Measurements from ENCODE around the gene TMEM175.
"Not testable (repeated sequence)": the region's sequence is repeated elsewhere in the genome, so short reads cannot be mapped to it uniquely, and the experiment has no call there.

TMEM175 gene

DNA sequence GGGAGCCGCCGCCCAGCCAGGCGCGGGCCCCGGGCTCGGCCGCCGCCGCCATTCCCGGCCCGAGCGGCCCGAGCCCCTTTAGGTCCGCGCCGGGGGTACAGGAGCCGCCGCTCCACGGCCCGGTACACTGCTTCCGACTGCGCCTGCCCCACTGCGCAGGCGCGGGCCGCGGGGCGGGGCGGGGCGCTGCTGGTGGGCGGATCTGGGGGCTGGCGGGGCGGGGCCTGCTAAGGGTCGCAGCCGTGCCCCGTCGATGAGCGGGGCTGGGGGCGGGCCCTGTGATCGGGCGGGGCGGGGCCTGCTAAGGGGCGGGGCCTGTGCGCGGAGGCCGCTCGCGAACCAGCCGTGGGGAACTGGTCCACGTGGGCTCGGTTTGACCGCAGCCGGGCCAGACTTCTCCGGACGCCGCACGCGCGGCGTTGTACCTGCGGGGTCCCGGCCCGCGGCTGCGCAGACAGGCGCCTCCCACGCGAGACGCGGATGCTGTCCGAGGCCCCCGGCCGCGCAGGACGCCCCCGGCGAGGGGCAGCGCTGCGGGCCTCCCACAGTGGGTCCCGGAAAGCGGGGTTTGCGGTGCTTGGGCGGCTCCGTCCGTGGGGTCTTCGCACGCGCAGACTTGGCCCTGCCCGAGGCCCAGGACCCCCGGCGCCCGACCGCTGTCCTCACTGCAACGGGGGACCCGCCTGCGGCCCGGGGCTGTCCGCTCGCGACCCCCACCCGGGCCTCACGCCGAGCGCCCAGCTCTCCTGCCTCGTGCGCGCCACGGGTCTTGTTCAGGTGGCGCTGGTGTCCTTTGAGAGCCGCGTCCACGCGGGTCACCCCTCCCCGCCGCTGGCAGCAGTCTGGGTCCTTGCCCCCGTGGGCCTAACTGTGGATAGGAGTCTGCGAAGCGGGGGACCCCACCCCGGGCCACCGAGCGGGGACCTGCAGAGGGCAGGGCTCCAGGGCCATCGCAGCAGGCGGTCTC, 41.5 kb downstream of the TMEM175 start, which contains the start of gene DGKQ:
Gene DGKQ, minus strand, starts transcription at position 139 of the 967 bp plus-strand sequence. Its CDS starts 87 bp downstream, at position 52.
- DNase-seq = peak; percentile 61

DNA sequence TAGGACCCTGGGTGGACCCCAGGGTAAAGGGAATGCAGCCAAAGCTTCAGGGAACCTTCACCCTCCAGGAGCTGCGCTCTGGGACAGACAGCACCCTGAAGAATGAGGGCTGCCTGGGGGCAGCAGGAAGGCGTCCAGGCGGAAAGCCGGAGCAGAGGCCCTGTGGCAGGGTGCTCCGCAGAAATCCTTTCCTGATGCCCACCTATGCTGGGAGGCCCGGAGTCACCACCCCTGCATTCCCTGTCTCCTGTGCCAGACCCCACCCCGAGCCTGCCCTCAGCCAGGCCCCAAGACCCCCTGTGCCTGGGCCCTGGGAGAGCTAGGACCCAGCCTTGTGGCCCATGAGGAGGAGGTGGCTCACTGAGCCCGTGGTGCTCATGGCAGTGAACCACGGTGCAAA, 42.4 kb downstream of the TMEM175 start:
- DNase-seq = no peak

DNA sequence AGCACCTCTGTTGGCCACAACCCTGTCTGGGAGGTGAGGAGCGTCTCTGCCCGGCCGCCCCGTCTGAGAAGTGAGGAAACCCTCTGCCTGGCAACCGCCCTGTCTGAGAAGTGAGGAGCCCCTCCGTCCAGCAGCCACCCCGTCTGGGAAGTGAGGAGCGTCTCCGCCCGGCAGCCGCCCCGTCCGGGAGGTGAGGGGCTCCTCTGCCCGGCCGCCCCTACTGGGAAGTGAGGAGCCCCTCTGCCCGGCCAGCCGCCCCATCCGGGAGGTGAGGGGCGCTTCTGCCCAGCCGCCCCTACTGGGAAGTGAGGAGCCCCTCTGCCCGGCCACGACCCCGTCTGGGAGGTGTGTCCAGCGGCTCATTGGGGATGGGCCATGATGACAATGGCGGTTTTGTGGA, 43.8 kb downstream of the TMEM175 start:
- DNase-seq = not testable (repeated sequence)

DNA sequence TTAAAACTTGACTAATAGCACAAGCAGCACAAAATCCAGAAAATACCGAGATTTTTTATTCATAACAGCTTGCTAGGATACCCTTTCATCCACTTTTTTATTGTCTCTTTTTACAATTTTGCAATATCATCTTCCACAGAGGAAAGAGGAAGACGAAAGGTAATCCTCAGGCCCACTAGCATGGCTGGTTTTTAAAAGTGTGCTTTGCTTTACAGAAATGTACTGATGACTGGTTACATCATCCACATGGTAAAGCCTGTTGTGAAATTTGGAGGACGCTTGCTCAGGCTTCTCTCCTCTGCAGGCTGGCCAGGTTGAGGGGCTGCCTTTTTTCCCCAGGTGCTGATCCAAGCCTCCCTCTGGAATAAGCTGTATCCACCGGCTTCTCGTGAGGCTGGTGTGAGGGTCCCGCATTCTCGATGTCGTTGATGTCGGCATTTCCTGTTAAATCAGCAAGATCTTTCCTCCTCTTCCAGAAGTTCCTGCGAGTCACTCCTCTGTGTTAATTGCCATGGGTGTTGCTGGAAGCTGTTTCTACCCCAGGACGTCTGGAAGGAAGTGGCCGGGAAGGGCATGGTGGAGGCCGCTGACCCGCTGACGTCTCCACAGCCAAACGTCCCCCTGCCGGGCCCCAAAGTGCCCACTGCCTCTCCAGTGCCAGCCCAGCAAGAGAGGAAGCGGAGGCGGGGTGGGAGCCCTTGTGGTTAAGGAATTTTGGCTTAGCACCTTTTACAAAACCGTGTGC, 46.9 kb downstream of the TMEM175 start:
- no peak for DNase-seq

DNA sequence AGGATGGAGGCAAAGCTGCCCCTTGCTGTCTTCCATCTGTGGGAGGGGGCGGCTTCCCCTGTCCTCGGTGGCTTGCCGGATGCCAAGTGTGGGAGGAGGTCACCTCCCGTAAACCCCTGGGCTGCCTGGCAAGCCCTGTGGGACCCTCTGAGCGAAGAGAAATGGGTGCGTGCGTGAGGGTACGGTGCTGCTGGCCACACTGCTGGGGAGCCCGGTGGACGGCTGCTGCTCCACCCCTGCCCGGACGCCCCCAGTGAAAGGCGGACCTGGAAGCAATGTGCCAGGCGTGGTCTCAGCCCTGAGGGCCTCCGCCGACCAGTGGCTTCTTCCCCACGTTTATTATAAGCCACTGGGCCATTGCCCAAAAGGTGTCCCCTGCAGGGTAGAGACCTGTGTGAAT, 50.0 kb downstream of the TMEM175 start:
- no peak for DNase-seq

DNA sequence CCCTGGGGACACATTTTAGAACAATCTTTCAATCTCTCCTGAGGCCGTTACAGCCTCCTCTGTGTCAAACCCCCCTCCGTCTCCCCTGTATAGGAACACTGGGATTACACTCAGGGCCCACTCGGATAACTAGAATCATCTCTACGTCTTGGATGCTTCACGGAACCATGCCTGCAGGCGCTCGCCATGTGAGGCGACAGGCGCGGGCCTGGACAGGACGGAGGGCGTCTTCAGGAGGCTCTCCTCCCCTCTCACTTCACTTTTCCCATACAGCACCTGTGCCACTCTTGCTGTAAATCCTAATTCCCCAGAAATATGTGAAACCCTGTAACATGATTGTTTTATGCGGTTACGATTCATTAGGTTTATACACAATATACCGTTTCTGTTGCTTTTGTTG, 50.6 kb downstream of the TMEM175 start:
- no peak for DNase-seq

DNA sequence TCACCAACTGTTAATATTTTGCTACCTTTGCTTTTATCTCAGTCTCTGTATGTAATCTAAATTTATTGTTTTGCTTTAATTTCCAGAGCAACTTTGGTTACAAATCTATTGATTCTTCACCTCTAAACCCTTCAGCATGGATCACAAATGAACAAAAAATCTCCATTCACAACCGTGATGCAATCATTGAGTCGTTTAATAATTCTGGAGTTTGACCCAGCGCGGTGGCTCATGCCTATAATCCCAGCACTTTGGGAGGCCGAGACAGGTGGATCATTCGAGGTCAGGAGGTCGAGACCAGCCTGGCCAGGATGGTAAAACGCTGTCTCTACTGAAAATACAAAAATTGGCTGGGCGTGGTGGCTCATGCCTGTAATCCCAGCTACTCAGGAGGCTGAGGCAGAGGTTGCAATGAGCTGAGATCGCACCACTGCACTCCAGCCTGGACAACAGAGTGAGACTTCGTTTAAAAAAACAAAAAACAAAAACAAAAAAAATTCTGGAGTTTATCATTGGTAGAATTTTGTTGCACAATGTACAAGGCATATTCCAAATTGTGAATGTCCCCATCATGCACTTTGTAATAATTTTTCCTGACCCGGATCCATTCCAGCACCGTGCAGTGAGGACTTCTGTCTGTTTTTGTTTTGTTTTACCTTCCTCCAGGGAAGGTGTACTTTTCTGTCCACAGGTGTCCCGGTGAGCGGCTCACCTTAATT, 52.2 kb downstream of the TMEM175 start:
- DNase-seq = no peak

DNA sequence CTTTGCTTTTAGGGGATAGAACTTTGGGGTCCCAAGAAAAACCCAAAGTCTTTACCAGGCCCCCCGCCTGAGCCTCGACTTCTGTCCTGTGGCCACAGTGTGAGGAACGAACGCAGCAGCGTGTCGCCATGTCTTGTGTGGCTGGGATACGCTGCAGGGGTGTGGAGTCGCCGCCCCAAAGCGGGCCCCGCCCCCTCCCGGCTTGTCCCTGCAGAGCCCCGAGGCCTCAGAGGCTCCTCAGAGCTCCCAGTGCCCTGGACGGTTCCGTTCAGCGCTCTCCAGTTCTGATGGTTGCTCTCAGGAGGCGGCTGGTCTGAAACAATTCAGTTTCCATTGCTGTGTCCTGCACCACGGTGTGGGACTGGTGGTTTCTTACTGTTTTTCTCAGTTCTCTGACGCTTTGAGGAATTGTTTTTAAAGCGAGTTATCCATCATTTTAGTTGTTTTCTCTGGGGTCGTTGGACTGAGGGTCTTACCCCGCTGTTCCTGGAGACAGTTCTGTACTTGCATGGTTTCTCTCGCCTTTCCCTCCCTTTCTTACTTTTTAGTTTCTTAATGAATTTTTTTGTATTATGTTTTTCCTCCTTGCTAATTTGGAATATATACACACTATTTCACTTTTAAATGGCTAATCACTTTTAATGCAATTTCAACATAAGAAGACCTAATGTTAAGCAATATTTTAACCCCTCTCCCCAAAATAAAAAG, 53.0 kb downstream of the TMEM175 start:
- DNase-seq = no peak

DNA sequence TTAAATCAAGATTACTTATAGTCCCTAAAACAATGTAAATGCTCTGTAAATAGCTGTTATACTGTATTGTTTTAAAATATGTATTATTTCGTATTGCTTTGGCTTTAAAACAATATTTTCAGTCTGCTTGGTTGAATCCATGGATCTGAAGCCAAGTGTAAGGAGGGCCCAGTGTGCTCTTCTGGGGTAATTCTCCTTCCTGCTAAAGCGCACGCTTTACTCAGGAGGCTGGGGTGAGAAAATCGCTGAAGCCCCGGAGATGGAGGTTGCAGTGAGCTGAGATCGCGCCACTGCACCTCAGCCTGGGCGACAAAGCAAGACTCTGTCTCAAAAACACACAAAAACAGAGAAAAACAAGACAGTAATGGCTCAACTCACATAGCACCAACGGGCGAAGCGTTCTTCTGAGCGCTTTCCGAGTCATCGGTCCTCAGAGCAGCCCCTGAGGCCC, 54.2 kb downstream of the TMEM175 start:
- DNase-seq = peak; percentile 55

DNA sequence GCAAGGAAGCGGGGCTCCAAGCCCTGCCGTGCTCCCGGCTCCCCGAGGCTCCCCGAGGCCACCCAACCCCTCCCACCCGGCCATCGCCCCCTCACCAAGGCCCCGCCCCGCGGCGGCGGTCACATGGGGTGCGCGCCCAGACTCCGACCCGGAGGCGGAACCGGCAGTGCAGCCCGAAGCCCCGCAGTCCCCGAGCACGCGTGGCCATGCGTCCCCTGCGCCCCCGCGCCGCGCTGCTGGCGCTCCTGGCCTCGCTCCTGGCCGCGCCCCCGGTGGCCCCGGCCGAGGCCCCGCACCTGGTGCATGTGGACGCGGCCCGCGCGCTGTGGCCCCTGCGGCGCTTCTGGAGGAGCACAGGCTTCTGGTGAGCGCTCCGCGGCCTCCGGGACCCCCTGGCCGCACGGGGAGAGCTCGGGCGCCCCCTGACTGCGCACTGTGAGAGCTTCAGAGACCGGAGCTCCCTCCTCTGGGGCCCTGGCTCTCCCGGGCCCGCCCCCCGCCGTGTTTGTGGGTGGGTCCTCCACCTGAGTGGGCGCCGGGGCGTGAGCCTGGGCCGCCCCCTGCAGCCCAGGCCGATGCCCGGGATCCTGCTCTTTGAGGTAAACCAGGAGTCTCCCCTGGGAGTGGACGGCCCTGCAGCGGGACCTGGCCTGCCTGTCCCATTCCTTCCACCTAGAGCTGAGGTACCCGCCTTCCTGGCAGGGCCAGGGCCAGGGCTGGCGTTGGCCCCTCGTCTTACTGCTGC, 54.8 kb downstream of the TMEM175 start, which contains the start of gene IDUA:
Gene IDUA, plus strand, starts transcription at position 166 of the 745 bp plus-strand sequence. Its CDS starts 41 bp downstream, at position 207.
- peak; percentile 75 for DNase-seq

DNA sequence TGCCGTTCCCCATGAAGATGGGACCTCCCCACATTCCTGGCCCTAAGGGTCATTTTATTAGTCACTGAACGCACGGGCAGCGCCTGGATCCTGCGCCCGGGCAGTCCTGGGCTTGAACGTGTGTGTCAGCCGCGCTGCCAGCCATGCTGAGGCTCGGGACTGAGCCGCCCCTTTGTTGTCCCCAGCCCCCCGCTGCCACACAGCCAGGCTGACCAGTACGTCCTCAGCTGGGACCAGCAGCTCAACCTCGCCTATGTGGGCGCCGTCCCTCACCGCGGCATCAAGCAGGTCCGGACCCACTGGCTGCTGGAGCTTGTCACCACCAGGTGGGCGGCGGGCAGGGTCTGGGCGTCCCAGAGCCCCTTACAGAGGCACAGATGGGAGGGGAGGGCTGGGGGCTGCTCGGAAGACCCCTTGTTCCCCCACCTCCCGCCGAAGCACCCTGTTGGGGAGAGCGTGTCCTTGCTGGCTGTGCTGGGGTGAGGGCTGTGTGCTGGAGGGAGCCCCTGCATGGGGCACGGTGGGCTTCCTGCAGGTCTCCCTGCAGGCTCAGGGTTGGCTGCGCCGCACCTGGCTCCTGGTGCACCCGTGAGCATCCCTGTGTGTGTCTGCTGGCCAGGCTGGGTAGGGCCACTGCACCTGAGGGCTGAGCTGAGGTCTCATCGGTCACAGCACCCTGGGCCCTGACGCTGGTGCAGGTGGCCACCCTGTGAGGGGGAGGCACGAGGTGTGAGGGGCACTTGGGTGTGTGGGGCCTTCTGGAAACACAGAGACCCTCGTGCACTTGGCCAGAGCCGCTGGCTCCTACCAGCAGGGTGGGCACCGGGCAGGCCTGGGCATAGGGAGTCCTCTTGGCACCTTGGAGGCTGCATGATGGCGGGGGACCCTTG, 55.6 kb downstream of the TMEM175 start:
- no peak for DNase-seq

DNA sequence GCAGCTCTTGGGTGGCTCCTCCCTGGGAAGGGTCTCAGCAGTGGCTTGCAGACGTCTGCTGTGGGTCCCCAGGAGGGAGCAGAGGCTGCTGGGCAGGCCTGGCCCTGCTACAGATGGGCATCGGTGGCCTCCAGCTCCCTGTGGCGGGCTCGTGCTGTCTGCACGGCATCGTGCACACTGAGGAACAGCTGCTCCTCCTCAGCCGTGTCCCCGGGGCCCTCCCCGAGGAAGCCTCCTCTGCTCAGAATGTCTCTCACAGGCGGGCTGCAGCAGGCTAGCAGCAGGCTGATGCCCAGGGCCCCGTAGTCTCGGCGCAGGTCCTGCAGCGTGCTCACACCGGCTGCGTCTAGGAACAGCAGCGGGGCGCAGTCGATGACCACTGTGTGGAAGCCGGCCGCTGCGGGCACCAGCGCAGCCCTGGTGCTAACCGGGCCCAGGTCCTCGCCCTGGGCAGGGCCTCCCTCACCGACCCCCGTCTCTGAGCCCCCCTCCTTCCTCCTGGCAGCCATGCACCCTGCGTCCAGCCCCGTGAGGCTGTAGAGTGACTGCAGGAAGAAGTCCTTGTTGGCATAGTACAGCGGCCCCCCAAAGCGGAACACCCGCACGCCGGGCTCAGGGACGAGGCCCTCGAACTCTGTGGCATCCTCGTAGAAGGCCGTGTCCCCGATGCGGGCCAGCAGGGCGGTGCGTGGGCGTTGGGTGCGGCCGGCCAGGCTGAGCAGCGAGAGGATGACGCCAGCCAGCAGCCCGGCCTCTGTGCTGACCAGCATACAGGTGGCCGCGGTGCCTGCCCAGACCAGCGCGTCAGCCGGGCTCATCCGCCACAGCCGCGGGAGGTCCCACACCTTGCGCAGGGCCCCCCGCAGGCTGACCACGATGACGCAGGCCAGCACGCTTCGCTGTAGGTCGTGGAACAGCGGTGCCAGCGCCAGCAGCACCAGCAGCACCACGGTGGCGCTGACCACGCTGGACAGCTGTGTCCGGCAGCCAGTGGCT, 56.8 kb downstream of the TMEM175 start:
- no peak for DNase-seq

DNA sequence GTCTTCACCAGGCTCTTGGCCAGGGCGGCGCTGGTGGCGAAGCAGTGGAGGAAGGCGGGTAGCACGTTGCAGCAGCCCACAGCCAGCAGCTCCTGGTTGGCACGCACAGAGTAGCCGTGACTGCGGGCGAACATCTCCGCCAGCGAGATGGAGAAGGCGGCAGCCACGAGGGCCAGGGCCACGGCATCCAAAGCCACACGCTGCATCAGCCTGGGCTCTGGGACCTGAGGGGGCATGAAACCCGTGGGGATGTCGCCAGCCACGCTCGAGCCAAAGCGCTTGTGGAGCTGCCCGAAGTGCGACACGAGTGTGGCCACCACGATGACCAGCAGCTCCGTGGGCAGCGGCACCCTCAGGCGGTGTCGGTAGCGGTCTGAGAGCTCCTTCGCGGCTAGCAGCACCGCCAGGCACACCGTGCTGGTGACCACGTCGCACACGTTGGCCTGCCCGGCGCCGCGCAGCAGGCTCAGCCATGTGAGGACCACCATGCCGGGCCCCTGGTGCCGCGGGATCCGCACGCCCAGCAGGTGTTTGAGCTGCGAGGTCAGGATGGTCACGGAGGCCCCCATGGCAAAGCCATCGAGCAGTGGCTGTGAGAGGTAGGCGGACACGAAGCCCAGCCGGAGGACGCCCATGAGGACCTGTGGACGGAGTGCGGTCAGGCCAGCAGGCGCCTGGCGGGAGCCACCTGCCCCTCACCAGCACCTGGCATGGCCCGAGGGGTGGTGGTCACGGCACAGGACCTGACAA, 57.6 kb downstream of the TMEM175 start:
- DNase-seq = no peak

DNA sequence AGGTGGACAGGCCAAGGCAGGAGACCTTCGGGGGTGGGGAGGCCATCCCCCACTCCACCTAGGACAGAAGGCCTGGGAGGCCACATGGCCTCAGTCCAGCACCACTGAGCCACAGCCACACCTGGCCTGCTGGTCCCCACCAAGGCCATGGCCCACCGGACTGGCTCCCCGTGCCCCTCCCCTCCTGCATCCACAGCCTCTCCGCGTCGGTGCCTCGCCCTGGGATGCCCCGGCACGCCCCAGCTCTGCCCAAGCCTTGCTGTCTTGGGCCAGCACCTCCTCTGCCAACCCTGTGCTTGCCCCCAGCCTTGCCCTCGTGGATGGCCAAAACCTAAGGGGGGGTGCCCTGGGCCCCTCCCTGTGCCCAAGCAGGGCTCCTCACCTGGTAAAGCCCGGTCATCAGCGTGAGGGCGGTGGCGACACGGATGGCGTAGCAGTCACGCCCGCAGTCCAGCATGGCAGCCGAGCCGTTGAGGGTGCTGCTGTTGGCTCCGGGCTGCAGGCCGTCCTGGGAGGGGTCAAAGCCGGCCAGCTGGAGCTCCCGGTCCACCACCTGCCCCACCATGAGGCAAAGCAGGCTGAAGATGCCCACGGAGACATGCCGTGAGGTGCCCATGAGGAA, 58.6 kb downstream of the TMEM175 start:
- DNase-seq = no peak

DNA sequence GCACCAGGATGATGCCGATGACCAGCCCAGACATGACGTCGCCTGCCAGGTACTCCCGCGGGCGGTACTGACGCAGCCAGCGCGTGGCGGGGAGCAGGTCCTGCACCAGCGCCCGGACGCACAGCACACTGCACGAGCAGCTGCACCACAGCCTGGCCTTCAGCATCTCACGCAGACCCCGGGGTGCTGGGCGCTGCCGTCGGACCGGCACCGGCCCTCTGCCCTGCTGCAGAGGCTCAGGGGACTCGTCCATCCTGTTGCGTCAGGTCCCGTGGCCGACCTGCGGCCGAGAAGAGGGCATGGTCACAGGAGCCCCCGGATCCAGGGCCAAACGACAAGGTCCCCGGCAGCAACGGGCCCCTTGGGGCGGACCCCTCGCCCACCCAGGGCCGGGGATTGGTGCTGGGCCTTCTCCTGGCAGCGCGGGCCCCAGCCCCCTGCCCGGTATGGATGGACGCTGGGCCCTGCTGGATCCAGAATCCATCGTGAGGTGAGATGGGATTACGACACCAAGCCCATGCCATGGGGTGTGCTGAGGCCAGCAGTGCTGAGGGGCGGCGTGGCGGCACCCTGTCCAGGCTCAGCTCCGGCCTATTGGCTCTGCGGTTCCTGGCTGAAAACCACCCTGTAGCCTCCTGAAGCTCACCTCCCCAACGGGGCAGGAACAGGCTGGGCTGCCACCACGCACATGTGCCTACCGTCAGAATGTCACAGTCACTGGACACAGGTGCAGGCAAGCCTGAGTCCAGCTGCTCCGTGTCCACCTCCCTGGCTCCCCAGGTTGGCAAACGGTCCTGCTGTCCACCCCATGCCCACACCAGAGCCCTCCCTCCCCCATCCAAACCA, 59.4 kb downstream of the TMEM175 start:
- DNase-seq = no peak

DNA sequence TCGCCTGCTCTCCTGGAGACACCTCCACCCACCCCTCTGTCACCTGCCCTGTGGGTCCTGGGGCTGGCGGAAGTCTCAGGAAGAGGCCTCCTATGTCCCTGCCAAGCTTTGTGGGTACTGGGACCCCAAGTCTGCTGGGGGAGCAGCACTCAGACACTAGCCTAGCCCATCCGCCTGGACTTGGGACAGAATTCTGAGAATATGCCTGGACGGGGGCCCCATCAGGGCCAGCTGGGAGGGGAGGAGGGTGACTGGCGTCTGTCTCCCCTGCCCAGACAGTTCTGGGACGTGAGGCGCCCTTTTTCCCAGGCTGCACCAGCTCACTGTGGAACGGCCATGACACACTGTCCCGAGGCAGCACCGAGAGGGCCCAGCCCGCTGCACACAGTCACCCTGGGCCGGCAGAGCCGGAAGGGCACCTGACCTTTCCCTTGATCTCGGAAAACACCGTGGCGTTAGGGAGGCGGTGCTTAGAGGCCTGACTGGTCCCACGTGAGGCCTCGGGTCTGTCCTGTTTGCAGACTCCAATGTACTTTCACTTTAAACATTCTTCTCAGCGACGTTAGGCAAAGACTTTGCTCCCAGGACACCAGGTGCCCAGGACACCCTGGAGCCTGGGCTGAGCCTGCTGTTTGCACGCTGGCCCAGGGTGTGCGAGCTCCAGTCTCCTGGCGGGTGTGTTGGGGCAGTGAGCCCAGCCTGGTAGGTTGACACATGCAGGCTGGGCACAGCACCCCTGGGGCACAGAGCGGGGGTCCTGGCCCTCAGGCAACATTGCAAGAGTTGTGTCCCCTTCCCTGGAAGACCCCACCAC, 60.2 kb downstream of the TMEM175 start:
- DNase-seq = no peak

Measured in NCI-H1092 treated with DMSO at 0.1 percent for 48 hours (cell line).